Subcutaneous adipose tissue (tissue), 4 donors: ENCODE results near the gene TACC2. TPM values are rescaled to one million over a fixed set of nuclear protein-coding genes. Genes with fewer than 3 reads are reported as not detected.

Experiments
- total RNA-seq, 4 donors: library from RNA; depleted of rRNA; stranded (reverse); fragments of >200 nt; gene quantifications; one replicate each; pipeline ENCODE4 v1.1.0, GENCODE V29; 2016
- TF ChIP-seq, protein P1 (sequence below): fragments of 450-650 bp; IDR thresholded peaks from one replicate; pipeline ENCODE4 v1.5.1; 2016; ENCODE audit warnings: low read depth, mild to moderate bottlenecking, control low read depth, antibody characterized with exemption, moderate library complexity

TACC2 gene
- total RNA-seq, 4 donors from 2014 or later = 16.1 to 71.6 (median 23.3) TPM

DNA sequence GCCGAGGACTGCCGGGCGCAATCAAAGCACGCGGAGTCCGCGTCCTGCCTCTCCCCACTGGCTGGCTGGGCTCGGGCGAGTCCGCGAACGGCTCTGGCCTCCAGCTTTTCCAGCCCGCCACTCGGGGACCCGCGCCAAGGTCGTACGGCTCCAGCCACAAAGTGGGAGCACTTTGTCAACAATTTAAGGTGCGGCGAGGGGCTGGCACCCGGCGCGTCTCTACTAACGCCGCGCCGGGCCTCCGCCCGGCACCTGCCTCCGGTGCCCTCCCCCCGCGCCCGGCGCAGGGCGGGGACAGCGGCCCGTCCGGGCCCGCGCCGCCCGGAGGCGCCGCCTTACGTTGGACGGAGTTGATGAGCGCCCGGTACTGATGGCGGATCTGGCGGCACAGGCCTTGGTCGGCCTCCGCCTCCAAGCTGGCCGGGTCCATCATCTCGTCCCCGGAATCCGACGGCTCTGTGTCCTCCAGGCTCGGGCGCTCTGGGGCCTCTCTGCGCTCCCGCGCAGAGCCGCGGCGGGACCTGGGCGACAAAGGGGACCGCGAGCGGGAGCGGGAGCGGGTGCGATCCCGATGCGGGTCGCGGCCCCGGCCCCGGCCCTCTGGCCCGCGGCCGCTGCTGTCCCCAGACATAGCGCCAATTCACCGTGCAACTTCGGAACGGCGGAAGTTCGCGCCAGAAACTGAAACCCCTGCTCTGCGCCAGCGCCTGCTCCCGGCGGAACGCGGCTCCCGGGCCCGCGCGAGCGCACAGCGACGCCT lies 14.2 kb upstream of the TACC2 start, which contains the start of gene NSMCE4A:
NSMCE4A (minus strand) TSS at position 683 of the 760 bp plus-strand sequence; CDS start at position 631, 52 bp downstream.
- TF ChIP-seq, protein P1, sequence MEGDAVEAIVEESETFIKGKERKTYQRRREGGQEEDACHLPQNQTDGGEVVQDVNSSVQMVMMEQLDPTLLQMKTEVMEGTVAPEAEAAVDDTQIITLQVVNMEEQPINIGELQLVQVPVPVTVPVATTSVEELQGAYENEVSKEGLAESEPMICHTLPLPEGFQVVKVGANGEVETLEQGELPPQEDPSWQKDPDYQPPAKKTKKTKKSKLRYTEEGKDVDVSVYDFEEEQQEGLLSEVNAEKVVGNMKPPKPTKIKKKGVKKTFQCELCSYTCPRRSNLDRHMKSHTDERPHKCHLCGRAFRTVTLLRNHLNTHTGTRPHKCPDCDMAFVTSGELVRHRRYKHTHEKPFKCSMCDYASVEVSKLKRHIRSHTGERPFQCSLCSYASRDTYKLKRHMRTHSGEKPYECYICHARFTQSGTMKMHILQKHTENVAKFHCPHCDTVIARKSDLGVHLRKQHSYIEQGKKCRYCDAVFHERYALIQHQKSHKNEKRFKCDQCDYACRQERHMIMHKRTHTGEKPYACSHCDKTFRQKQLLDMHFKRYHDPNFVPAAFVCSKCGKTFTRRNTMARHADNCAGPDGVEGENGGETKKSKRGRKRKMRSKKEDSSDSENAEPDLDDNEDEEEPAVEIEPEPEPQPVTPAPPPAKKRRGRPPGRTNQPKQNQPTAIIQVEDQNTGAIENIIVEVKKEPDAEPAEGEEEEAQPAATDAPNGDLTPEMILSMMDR = no peak

DNA sequence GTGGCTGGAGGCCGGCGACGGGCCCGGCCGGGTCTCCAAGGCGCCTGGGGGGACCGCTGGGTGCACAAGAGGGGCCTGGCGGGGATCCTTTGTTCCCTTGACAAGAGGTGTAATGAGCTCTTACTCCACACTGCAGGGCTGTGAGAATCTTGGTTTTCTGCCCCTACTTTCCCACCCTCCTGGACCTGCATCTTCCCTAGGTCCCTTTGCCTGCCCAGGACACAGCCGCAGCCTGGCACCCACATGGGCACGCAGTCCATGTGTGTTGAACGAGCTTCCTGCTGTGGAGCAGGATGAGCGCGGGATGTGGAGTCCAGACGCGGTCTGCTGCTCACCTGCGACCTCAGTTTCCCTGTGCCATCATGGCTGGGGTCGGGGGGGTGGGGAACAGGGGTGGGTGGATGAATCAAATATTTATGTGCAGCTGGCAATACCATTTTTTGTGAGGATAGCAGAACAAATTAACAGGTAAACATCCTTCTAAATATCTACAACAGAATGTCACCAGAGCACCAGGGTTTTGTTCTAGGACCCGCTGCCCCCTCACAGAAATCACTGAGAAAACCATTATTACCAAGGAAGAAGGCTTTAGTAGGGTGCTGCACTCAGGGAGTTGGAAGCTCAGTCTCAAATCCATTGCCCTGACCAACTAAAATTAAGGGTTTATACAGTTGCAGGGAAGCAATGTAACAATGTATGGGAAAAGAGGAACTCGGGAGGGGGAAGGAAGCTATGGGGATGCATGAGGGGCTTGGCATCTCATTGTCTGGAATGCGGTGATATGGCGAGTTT lies 13.5 kb upstream of the TACC2 start:
- TF ChIP-seq, protein P1 = no peak

DNA sequence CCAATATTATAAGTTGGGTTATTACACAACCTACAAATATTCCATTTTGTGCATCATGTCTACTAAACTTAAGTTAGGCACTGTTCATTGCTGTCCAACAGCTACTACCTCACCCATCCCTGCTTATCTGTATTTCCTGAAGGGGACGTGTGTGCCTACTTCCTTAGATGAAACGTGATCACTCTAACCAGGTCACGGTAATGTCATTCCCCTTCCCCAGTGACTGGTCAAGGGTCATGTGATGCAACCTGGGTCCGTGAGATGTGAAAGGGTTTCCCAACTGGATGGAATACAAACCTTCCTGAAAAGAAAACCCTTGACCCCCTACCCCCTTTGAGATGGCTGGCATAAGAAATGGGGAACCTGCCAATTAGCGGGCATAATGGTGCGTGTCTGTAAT lies 12.4 kb upstream of the TACC2 start:
- TF ChIP-seq, protein P1 = no peak

DNA sequence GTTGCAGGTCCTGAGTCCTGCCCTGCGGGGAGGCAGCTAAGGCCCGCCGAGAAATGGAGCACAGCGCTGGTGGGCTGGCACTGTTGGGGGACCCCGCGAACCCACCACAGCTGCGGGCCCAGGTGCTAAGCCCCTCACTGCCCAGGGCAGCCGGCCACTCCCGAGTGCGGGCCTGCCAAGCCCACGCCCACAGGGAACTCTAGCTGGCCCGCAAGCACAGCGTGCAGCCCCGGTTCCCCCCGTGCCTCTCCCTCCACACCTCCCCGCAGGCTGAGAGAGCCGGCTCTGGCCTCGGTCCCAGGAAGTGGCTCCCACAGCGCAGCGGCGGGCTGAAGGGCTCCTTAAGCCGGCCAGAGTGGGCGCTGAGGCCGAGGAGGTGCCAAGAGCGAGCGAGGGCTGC lies 10.5 kb upstream of the TACC2 start:
- TF ChIP-seq, protein P1 = no peak

DNA sequence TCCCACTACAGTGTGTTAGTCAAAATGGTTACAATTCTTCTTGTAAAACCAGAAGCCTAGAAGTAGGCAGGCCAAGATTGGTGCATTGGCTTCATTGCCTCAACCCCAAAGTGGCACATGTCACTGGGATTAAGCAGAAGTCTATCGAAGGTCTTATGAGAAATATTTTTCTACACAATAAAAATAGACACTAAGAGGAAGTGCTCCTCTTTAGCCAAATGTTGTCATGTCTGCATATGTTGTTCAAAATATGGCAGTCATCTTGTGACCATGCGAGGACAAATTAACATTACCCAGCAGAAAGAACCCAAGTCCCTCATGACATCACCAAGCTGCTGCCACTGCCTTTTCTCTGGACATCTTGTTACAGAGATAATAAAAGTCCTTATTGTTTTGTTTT lies 7.6 kb upstream of the TACC2 start:
- TF ChIP-seq, protein P1 = no peak

DNA sequence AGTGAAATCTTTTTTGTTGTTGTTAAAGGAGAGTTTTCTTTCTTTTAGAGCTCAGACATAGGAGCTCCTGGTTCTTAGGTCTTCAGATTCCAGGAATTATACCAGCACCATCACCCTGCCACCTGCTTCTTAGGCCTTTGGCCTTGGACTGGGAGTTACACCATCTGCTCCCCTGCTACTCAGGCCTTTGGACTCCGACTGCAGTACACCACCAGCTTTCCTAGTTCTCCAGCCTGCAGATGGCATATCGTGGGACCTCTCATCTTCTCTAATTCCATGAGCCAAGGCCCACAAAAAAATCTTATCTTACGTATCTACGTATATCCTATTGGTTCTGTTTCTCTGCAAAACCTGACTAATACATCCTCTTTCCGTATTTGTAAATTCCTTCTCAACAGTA lies 5.1 kb upstream of the TACC2 start:
- TF ChIP-seq, protein P1 = no peak

DNA sequence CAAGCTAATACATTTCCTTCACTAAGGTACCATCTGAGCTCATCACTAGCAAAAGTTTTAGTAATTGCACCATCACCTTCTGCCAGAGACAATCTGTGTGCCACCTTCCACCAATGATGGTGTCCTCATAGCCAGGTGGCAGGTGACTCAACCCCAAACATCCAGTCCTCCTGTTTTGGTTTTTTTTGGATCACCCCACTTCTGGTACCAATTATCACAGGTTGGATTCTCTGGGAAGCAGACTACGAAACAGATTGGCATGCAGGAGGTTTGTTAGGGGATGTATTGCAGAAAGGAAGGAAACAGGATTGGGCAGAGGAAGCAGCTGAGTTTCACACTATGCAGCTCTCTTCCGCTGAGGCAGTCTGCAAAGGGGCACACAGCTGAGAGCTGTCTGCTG lies 4.5 kb upstream of the TACC2 start:
- TF ChIP-seq, protein P1 = no peak
